ENCODE measurements around the gene ARHGAP15. TPM values are rescaled to one million over a fixed set of nuclear protein-coding genes. Genes with fewer than 3 reads are reported as not detected.

ARHGAP15 gene
- polyA plus RNA-seq (2011; rRNA removed) (not detected in 2 replicates), polyA minus RNA-seq (2011; rRNA and poly(A)+ RNA removed) (not detected in 2 replicates)

- no peak for DNase-seq (ENCODE audit: low read depth)
- Histone ChIP-seq H3K4me3 (ENCODE audit: low read depth, low read length) (no peak within 1 kb of the TSS), H3K27me3 (ENCODE audit: control insufficient read depth, insufficient read depth, low read length) (no peaks in the 10 kb centered on the region), H3K36me3 (ENCODE audit: control insufficient read depth, insufficient read depth, low read length) (no peaks in the 10 kb centered on the region)
- ChIA-PET CTCF (no interaction called here), POLR2A (no interaction called here)
- TF ChIP-seq CTCF (IDR thresholded peaks at IDR 0.05; ENCODE audit: insufficient read depth, low read depth, low read length) = no peak
Measured at GRCh38 chr2:143128681-143129580, at the start of gene ARHGAP15. ARHGAP15 (plus strand) TSS chr2:143129419.

GRCh38 chr2:143081616-143082015 lies 47.6 kb upstream of the ARHGAP15 start:
- CTCF ChIA-PET = interaction anchor here (1.4 to 1.8 kb wide), 2 partner anchors 13 to 30 kb away, joined by 3 to 4 read pairs; no protein-coding TSS in a partner anchor
- DNase-seq (ENCODE audit: low read depth) = no peak
- Histone ChIP-seq H3K27me3 (ENCODE audit: control insufficient read depth, insufficient read depth, low read length) (no peaks in the 10 kb centered on the region), H3K36me3 (ENCODE audit: control insufficient read depth, insufficient read depth, low read length) (no peaks in the 10 kb centered on the region), H3K4me3 (ENCODE audit: low read depth, low read length) (no peak overlapping the region)
- no peak for TF ChIP-seq CTCF (IDR thresholded peaks at IDR 0.05; ENCODE audit: insufficient read depth, low read depth, low read length)
- POLR2A ChIA-PET = no interaction called here

- no peak overlapping the region for H3K4me3 ChIP-seq (ENCODE audit: low read depth, low read length)
- CTCF ChIA-PET = no interaction called here
- H3K27me3 ChIP-seq (ENCODE audit: control insufficient read depth, insufficient read depth, low read length) = no peaks in the 10 kb centered on the region
- H3K36me3 ChIP-seq (ENCODE audit: control insufficient read depth, insufficient read depth, low read length) = no peaks in the 10 kb centered on the region
- POLR2A ChIA-PET = no interaction called here
- no peak for TF ChIP-seq CTCF (IDR thresholded peaks at IDR 0.05; ENCODE audit: insufficient read depth, low read depth, low read length)
- peak; percentile 41 for DNase-seq (ENCODE audit: low read depth)
Measured at GRCh38 chr2:143083636-143084035, 45.6 kb upstream of the ARHGAP15 start.

- no peak for TF ChIP-seq CTCF (IDR thresholded peaks at IDR 0.05; ENCODE audit: insufficient read depth, low read depth, low read length)
- no peaks in the 10 kb centered on the region for H3K27me3 ChIP-seq (ENCODE audit: control insufficient read depth, insufficient read depth, low read length)
- CTCF ChIA-PET = interaction anchor here (1.2 kb wide), 1 partner anchor 10 kb away, joined by 3 read pairs; no protein-coding TSS in a partner anchor
- H3K4me3 ChIP-seq (ENCODE audit: low read depth, low read length) = no peak overlapping the region
- DNase-seq (ENCODE audit: low read depth) = no peak
- no peaks in the 10 kb centered on the region for H3K36me3 ChIP-seq (ENCODE audit: control insufficient read depth, insufficient read depth, low read length)
- POLR2A ChIA-PET = no interaction called here
Measured at GRCh38 chr2:143084462-143084861, 44.8 kb upstream of the ARHGAP15 start.

- TF ChIP-seq CTCF (IDR thresholded peaks at IDR 0.05; ENCODE audit: insufficient read depth, low read depth, low read length) = no peak
- H3K4me3 ChIP-seq (ENCODE audit: low read depth, low read length) = no peak overlapping the region
- H3K27me3 ChIP-seq (ENCODE audit: control insufficient read depth, insufficient read depth, low read length) = no peaks in the 10 kb centered on the region
- H3K36me3 ChIP-seq (ENCODE audit: control insufficient read depth, insufficient read depth, low read length) = no peaks in the 10 kb centered on the region
- CTCF ChIA-PET = interaction anchor here (1.2 kb wide), 1 partner anchor 11 kb away, joined by 3 read pairs; no protein-coding TSS in a partner anchor
- no peak for DNase-seq (ENCODE audit: low read depth)
- POLR2A ChIA-PET = no interaction called here
Measured at GRCh38 chr2:143085125-143085784, 44.0 kb upstream of the ARHGAP15 start.
